ENCODE results near the gene POLQ.

The POLQ gene

GRCh38 chr3:121490161-121490560, 55.6 kb downstream of the POLQ start:
- no peak overlapping the region for H3K27ac ChIP-seq
- no peak for TF ChIP-seq CTCF (conservative IDR thresholded peaks at IDR 0.05)

- TF ChIP-seq CTCF (conservative IDR thresholded peaks at IDR 0.05) = no peak
- no peak overlapping the region for H3K27ac ChIP-seq
Measured at GRCh38 chr3:121488628-121489027, 57.2 kb downstream of the POLQ start.

- no peak overlapping the region for H3K27ac ChIP-seq
Measured at GRCh38 chr3:121483290-121483689, 62.5 kb downstream of the POLQ start.

GRCh38 chr3:121482660-121483059, 63.1 kb downstream of the POLQ start:
- no peak overlapping the region for H3K27ac ChIP-seq
- no peak for TF ChIP-seq CTCF (conservative IDR thresholded peaks at IDR 0.05)

More at GRCh38 chr3:121483290-121483689, 62.5 kb downstream of the POLQ start:
- no peak for TF ChIP-seq CTCF (conservative IDR thresholded peaks at IDR 0.05)

GRCh38 chr3:121481106-121481880, 64.5 kb downstream of the POLQ start:
- TF ChIP-seq CTCF (conservative IDR thresholded peaks at IDR 0.05) = no peak
- no peak overlapping the region for H3K27ac ChIP-seq

GRCh38 chr3:121477589-121477988, 68.2 kb downstream of the POLQ start:
- TF ChIP-seq CTCF (conservative IDR thresholded peaks at IDR 0.05) = no peak
- H3K27ac ChIP-seq = no peak overlapping the region

- no peak overlapping the region for H3K27ac ChIP-seq
- TF ChIP-seq CTCF (conservative IDR thresholded peaks at IDR 0.05) = no peak
Measured at GRCh38 chr3:121473001-121473400, 72.8 kb downstream of the POLQ start.
